ENCODE data around the gene FOLR3.
A peak's percentile ranks its signal among the peaks of the same experiment; 100 is the strongest.

The FOLR3 gene

GRCh38 chr11:72105888-72106287, 29.6 kb upstream of the FOLR3 start, which contains the start of gene TOMT:
Gene TOMT, plus strand, starts transcription at chr11:72105924. Its CDS starts 28 bp downstream, at chr11:72105952.
- FAIRE-seq (no peak), DNase-seq (ENCODE audit: insufficient read length, low spot score) (no peak)
- TF ChIP-seq PAX5 (IDR thresholded peaks at IDR 0.05; ENCODE audit: insufficient read depth, low read length, severe bottlenecking) (no peak), TAF1 (IDR thresholded peaks at IDR 0.05; ENCODE audit: low read depth, low read length) (no peak), SPI1 (IDR thresholded peaks at IDR 0.05; ENCODE audit: low read depth, low read length) (no peak), POLR2AphosphoS5 (IDR thresholded peaks at IDR 0.05; ENCODE audit: low read depth, low read length) (no peak)

- no peak for TF ChIP-seq POLR2A (IDR thresholded peaks at IDR 0.05; ENCODE audit: low read depth, low read length)
- no peak for TF ChIP-seq POLR2AphosphoS5 (IDR thresholded peaks at IDR 0.05; ENCODE audit: low read depth, low read length)
- no peak for TF ChIP-seq PAX5 (IDR thresholded peaks at IDR 0.05; ENCODE audit: insufficient read depth, low read length, severe bottlenecking)
- TF ChIP-seq SPI1 (IDR thresholded peaks at IDR 0.05; ENCODE audit: low read depth, low read length) = no peak
- TF ChIP-seq POU2F2 (IDR thresholded peaks at IDR 0.05; ENCODE audit: low read depth, low read length) = no peak
- no peak for TF ChIP-seq TAF1 (IDR thresholded peaks at IDR 0.05; ENCODE audit: low read depth, low read length)
- DNase-seq (ENCODE audit: insufficient read length, low spot score) (no peak), FAIRE-seq (peak; percentile 23)
Observed at GRCh38 chr11:72111300-72112142, 24.0 kb upstream of the FOLR3 start.

- peak; percentile 98 for FAIRE-seq
- peak; percentile 68 for DNase-seq (ENCODE audit: insufficient read length, low spot score)
- peak; percentile 98 for TF ChIP-seq POLR2AphosphoS5 (IDR thresholded peaks at IDR 0.05; ENCODE audit: low read depth, low read length)
- TF ChIP-seq POLR2A (IDR thresholded peaks at IDR 0.05; ENCODE audit: low read depth, low read length) = peak; percentile 99
- peak; percentile 82 for TF ChIP-seq SPI1 (IDR thresholded peaks at IDR 0.05; ENCODE audit: low read depth, low read length)
- no peak for TF ChIP-seq PAX5 (IDR thresholded peaks at IDR 0.05; ENCODE audit: insufficient read depth, low read length, severe bottlenecking)
- TF ChIP-seq TAF1 (IDR thresholded peaks at IDR 0.05; ENCODE audit: low read depth, low read length) = peak; percentile 85
- TF ChIP-seq POU2F2 (IDR thresholded peaks at IDR 0.05; ENCODE audit: low read depth, low read length) = peak; percentile 72; the same call in 1 of the 2 replicates
Observed at GRCh38 chr11:72112143-72112977, 23.2 kb upstream of the FOLR3 start, which contains the start of gene ANAPC15. Gene ANAPC15, minus strand, starts transcription at chr11:72112695. Its CDS starts 1,419 bp downstream, at chr11:72111276.

GRCh38 chr11:72112978-72113808, 22.3 kb upstream of the FOLR3 start:
- FAIRE-seq (peak; percentile 43), DNase-seq (ENCODE audit: insufficient read length, low spot score) (no peak)
- no peak for TF ChIP-seq PAX5 (IDR thresholded peaks at IDR 0.05; ENCODE audit: insufficient read depth, low read length, severe bottlenecking)
- no peak for TF ChIP-seq POLR2A (IDR thresholded peaks at IDR 0.05; ENCODE audit: low read depth, low read length)
- TF ChIP-seq POLR2AphosphoS5 (IDR thresholded peaks at IDR 0.05; ENCODE audit: low read depth, low read length) = no peak
- no peak for TF ChIP-seq TAF1 (IDR thresholded peaks at IDR 0.05; ENCODE audit: low read depth, low read length)
- TF ChIP-seq SPI1 (IDR thresholded peaks at IDR 0.05; ENCODE audit: low read depth, low read length) = no peak
- no peak for TF ChIP-seq POU2F2 (IDR thresholded peaks at IDR 0.05; ENCODE audit: low read depth, low read length)

- FAIRE-seq (no peak), DNase-seq (ENCODE audit: insufficient read length, low spot score) (no peak)
- no peak for TF ChIP-seq POU2F2 (IDR thresholded peaks at IDR 0.05; ENCODE audit: low read depth, low read length)
- no peak for TF ChIP-seq SPI1 (IDR thresholded peaks at IDR 0.05; ENCODE audit: low read depth, low read length)
- TF ChIP-seq TAF1 (IDR thresholded peaks at IDR 0.05; ENCODE audit: low read depth, low read length) = no peak
- no peak for TF ChIP-seq POLR2AphosphoS5 (IDR thresholded peaks at IDR 0.05; ENCODE audit: low read depth, low read length)
- no peak for TF ChIP-seq POLR2A (IDR thresholded peaks at IDR 0.05; ENCODE audit: low read depth, low read length)
- TF ChIP-seq PAX5 (IDR thresholded peaks at IDR 0.05; ENCODE audit: insufficient read depth, low read length, severe bottlenecking) = no peak
Observed at GRCh38 chr11:72114570-72114969, 21.0 kb upstream of the FOLR3 start.

GRCh38 chr11:72116019-72116755, 19.3 kb upstream of the FOLR3 start:
- DNase-seq (ENCODE audit: insufficient read length, low spot score) (no peak), FAIRE-seq (no peak)
- no peak for TF ChIP-seq POLR2A (IDR thresholded peaks at IDR 0.05; ENCODE audit: low read depth, low read length)
- no peak for TF ChIP-seq PAX5 (IDR thresholded peaks at IDR 0.05; ENCODE audit: insufficient read depth, low read length, severe bottlenecking)

GRCh38 chr11:72119198-72119597, 16.3 kb upstream of the FOLR3 start:
- TF ChIP-seq TAF1 (IDR thresholded peaks at IDR 0.05; ENCODE audit: low read depth, low read length) (no peak), SPI1 (IDR thresholded peaks at IDR 0.05; ENCODE audit: low read depth, low read length) (no peak), POU2F2 (IDR thresholded peaks at IDR 0.05; ENCODE audit: low read depth, low read length) (no peak), POLR2A (IDR thresholded peaks at IDR 0.05; ENCODE audit: low read depth, low read length) (no peak), POLR2AphosphoS5 (IDR thresholded peaks at IDR 0.05; ENCODE audit: low read depth, low read length) (no peak), PAX5 (IDR thresholded peaks at IDR 0.05; ENCODE audit: insufficient read depth, low read length, severe bottlenecking) (no peak)
- FAIRE-seq (no peak), DNase-seq (ENCODE audit: insufficient read length, low spot score) (no peak)

GRCh38 chr11:72120930-72121329, 14.6 kb upstream of the FOLR3 start:
- DNase-seq (ENCODE audit: insufficient read length, low spot score) (no peak), FAIRE-seq (no peak)
- TF ChIP-seq POLR2A (IDR thresholded peaks at IDR 0.05; ENCODE audit: low read depth, low read length) (no peak), PAX5 (IDR thresholded peaks at IDR 0.05; ENCODE audit: insufficient read depth, low read length, severe bottlenecking) (no peak), POU2F2 (IDR thresholded peaks at IDR 0.05; ENCODE audit: low read depth, low read length) (no peak), TAF1 (IDR thresholded peaks at IDR 0.05; ENCODE audit: low read depth, low read length) (no peak), SPI1 (IDR thresholded peaks at IDR 0.05; ENCODE audit: low read depth, low read length) (no peak), POLR2AphosphoS5 (IDR thresholded peaks at IDR 0.05; ENCODE audit: low read depth, low read length) (no peak)

Measured in GM12891 (cell line).